ENCODE measurements around the gene ANKRD13B.

Gene ANKRD13B

DNA sequence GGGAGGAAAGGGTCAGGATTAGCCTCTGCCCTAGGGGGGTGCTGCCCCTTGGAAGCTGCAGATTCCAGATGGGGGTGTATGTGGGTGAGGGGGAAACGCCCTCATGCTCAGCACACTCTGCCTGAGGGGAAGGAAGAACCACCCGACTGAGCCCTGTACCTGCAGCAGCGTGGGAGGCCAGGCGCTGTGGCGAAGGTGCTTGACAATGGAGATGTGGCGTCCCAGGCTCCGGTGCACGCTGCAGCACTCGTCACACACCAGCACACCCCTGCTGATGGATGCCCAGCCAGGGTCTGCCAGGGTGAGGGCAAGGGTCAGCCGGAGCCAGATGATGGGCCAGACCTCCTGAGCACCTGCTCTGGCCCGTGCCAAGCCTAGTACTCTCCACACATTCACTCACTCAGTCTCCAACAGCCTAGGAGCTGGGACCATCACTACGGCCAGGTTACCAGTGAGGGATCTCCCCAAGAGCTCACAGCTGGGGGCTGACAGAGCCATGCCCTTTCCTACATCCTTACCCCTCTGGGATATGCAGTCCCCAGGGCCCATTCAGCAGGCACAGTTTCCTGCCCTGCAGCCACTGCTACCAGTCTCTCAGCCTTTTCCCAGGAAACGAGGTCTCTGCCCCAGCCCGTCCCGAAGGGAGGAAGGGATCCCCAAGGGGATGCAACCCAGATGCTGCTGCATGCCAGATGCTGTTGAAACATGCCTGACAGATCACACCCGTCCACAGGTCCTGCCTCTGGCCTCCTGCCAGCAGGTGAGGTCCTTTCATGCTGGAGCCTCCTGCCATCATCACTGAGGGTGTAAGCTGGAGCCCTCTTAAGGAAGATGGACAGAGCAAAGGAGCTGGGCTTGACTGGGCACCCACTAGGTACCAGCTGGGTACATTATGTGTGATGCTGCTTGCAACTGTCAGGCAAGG, 9.3 kb upstream of the ANKRD13B start:
- no peak for DNase-seq

DNA sequence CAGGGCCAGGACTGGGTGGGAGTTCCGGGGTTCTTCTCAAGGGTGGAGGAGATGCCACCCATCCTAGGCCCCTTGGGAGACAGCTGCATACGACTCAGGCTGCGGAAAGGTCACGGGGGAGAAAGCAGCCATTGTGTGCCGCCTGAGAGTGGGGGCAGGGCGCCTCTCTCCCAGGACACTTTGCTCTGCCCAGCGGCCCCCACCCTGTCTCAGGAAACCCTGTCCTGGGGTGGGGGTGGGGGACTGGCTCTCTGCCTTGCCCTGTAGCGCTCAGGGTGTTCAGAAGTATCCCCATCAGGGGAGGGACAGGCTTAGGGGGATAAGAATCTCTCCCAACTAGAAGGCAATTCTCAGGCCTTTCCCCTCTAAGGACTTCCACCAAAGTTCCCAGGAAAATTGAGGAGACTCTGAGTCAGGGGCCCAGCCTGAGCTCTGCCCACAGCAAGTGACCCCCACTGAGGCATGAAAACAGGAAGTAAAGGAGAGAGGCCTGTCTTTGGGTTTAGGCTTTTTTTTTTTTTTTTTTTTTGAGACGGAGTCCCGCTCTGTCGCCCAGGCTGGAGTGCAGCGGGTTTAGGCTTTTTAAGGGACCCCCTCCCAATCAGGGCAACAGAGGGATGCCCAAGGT, 8.4 kb upstream of the ANKRD13B start:
- DNase-seq = peak; percentile 22

- DNase-seq = no peak
Measured at GRCh38 chr17:29585080-29585751, 7.7 kb upstream of the ANKRD13B start.

DNA sequence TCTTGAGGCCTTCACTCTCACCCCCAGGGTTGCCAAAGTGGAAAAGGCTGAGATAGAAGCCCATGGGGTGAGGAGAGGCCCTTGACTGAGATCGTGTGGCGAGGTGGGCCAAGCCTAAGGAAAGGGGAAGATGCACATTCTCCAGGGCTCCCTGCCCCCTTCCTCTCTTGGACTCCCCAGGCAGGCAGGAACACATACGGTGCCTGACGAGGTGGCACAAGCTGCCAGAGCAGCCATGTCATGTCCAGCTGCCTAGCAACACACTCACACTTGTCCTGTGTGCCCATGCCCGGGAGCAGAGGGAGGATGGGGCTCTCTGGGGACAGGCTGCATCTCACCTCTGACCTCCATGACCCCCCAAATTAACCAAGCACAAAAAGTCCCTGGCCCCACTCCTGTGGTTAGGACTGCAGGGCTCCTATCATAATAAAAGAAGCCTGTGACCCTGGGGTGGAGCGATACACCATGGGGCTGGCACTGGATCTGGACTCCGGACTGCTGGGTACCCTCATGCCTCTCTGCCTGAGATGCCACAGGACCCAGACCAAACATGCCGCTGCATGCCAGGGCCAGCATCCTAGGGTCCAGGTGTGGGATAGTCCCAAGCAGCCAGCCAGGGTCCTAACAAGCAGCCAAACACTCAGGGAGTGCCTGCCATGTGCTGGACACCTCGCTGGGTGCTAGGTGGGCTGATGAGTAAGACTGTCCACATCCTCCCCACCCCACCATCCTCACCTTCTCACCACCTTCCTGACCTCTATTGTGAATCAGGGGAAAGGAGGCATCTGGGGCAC, 6.1 kb upstream of the ANKRD13B start:
- DNase-seq = no peak

- no peak for DNase-seq
Measured at GRCh38 chr17:29587591-29587990, 5.3 kb upstream of the ANKRD13B start.

DNA sequence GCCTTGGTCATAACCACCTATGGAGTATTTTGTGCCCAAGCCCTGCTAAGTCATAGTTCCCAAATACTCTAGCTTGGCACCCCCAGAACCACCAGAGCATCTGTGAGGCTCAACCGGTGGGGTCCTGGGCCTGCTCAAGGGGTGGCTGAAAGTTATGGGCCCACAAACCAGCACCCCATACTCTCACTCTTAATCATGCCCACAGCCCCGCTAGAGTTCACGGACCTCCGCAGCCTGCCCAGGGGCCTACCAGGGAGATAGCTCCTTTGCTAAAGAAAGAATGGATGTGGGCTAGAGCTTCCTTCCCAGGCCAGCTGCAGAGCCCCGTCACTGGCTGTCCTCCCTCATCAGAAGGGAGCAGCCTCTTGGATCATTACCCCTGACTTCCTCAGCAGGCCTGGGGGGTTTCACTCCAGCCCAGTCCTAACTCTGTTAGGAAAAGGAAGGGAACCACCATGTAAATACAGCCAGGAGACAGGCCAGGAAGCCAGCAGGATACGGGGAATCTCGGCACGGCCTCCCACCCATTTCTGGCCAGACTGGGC, 4.8 kb upstream of the ANKRD13B start:
- DNase-seq = peak; percentile 14

DNA sequence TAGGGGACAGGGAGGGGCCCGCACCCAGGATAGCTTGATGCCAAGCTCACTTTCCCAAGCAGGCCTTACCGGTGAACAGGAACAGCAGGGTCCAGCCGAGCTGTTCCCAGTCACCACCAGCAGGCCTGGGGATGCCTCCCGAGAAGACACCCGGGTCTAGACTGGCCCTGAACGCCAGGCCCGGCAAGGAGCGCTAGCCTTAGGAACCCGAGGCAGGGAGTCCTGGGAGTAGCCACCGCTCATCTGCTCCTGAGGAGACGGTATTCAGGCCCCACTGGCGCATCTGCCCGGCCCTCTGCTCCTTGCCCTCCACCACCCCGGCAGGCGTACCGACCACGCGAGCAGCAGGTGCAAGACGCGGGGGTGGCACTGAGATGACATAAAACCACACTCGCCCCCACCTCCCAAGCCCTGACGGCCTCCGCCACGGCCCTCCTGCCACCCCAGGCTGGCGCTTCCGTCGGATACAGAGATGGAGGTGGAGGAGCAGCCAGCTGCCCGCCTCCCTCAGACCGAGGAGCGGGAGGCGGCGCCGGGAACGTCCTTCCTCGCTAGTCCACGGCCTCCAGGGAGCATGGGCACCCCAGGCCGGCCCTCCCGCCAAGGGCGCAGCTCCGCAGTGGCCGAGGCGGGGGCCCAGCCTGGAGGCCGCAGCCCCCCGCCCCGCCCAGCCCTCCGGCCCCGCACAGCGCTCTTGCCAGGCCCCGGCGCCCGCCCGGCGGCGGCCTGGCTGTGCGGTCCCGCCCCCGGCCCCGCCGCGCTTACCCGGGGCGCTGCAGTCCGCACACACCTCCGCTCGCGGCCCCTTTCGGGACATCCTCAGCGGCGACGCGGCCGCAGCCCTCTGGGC, 4.1 kb upstream of the ANKRD13B start:
- peak; percentile 20 for DNase-seq

DNA sequence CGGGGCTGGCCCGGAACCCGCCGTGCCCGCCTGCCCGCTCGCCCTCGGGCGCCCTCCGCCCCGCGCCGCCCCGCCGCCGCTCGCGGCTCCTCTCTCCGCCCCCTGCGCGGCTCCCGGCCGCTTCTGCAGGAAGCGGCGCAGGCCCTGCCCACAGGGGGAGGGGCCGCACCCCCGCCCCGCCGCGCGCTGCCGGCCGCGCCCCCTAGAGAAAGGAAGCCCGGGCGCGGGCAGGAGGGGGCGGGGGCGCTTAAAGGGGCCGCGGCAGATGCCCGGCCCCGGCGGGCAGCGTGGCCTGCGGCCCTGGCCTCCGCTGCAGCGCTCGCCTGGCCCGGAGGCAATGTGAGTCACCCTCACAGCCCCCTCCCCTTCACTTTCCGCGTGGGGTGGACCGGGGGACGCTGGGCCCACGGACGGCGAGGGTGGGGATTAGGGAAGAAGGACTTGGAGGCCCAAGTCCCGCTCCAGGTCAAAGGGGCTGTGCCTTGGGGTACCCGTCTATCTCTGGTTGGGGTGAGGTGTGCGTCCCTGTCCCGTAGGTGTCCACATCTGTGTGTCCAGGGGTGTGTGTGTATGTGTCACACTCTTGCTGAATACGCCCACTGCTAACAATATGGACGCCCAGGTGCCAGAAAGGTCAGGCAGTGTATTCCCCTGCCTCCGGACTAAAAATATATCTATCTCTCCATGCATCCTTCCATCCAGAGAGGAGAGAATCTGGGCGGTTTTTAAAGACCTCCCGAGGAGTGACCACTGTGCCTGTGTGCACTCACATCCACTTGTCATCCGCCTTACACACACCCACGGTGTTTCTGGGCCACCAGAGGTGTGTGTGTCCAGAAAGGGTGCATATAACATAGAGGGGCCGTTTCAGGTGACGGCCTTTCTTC, 3.2 kb upstream of the ANKRD13B start, which contains the start of gene GIT1:
Gene GIT1 (minus strand): TSS at position 125 of the 887 bp plus-strand sequence. CDS start 270 bp downstream, outside the sequence.
- peak; percentile 89 for DNase-seq

GRCh38 chr17:29590411-29591145, 2.4 kb upstream of the ANKRD13B start:
- peak; percentile 34 for DNase-seq

DNA sequence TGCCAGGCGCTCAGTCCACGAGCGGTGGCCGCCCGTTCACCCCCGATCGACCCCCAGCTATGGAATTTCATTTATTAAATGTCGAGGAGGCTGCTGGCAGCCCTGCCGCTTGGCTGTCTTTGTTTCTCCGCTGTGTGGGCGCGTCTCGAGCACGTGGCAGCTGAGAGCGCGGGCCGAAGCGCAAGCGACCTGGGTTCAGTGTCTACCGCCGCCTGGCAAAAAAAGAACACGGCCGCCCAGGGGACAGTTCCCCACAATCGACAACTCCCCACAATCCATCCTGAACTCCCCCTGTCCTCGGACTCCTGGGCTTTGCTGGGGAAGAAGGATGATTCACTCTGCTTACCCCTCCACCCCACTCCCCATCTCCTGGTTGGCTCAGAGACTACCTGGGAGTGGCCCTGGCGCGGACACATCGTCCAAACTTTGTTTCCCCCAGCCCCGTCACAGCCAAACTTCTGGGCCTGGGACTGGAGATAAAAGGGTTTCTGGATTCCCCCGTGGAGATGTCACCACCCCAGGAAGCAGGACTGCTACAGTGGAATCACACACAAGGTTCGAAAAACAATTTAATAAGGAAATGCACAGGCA, 1.7 kb upstream of the ANKRD13B start:
- DNase-seq = peak; percentile 19

DNA sequence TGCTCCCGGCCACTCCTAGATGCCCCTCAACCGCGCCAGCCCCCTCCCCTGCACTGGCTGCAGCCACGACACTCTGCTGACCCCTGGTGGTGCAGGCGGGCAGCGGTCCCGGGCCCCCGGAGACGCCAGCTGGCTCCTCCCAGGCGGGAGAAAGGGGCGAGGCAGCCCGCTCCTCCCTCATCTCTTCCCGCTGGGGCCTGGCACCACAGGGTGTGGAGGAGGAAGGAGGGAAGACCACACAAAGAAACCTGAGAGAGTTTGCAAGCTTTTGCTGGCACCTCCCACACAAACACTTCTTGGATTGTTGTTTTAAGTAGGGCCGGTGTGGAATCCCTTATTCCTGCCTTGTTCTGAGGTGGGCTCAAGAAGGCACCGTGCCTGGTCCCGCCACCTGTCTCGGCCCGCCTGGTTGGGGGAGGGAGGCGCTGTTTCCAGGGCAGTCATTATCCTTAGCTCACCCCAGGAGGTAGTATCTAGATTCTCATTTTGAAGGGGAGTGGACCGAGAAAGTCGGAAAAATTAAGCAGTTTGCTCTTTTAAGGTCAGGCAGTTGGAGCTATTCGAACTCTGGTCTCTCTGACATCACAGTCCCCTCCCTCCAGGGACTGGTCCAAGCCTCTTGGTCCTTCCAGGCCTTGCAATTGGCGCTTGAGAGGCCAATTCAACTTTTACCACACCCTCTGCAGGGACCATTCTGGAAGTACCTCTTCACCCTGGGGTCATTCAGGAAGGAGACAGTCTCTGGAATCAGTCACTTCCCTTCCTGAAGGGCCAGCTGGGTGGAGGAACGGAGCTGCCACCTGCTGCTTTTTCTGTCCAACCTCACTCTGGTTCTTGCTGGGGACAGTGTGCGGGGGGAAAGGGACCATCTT, 959 bp upstream of the ANKRD13B start:
- DNase-seq = peak; percentile 59

DNA sequence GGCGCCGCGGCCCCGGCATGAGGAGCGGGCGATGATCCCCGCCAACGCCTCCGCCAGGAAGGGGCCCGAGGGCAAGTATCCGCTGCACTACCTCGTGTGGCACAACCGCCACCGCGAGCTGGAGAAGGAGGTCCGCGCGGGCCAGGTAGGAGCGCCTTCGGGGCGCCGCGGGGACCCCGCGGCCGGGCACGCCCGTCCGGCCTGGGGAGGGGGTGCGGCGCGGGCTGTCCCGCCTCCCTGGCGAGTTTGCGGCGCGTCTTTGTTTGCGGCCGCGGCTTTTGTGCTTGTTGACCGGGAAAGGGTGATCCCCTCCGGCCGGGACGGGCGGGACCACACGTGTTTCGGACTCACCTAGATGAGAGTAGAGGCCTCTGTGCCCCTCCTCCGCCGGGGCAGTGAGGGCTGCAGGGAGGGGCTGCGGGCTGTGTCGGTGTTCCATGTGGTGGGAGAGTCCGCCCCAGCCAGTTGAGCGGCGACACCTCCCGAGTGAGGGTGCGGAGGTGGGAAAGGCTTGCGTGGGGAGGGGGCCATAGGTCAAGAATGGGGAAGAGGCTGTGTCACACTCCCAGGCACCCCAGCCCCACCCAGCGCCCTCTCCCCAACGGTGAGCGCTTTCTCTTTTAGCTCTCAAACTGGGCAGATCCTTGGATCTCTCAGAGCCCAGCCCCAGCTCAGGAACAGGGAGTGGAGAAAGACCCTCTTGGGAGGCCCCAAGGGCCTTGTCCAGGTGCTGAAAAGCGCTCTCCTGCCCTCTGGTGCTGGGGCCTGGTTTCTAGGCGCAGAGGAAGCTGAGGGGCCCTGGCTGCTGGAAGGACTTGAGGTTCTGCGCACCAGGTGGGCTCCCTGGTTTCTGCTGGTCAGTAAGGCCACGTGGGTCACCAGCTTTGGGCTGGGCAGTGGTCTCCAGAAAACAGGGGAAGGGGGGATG, 923 bp downstream of the ANKRD13B start:
- DNase-seq = no peak

DNA sequence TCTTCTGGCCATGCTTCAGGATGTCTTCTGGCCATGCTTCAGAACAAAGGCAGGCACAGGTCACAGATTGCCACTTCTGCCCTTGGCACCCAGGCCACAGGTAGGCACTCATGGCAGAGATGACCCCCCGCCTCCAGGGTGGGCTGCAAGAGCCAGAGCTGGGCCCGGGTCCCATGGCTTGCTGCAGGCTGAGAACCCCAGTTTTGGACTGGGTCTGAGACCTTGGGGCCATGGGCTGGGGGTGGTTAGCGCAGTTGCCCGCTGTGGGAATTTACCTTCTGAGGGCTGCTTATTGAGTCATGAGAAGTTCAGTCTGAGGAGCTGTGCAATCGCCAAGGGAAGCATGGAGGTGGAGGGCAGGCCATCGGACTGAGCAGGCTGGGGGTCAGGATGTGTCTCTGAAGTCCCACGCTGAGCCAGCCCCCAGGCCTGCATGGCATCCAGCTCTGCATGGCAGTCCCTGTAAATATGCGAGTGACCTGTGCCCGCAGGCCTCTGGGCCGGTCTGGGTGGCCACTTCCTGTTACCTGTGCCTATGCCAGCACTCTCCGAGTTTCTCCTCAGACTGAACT, 1.7 kb downstream of the ANKRD13B start:
- no peak for DNase-seq

DNA sequence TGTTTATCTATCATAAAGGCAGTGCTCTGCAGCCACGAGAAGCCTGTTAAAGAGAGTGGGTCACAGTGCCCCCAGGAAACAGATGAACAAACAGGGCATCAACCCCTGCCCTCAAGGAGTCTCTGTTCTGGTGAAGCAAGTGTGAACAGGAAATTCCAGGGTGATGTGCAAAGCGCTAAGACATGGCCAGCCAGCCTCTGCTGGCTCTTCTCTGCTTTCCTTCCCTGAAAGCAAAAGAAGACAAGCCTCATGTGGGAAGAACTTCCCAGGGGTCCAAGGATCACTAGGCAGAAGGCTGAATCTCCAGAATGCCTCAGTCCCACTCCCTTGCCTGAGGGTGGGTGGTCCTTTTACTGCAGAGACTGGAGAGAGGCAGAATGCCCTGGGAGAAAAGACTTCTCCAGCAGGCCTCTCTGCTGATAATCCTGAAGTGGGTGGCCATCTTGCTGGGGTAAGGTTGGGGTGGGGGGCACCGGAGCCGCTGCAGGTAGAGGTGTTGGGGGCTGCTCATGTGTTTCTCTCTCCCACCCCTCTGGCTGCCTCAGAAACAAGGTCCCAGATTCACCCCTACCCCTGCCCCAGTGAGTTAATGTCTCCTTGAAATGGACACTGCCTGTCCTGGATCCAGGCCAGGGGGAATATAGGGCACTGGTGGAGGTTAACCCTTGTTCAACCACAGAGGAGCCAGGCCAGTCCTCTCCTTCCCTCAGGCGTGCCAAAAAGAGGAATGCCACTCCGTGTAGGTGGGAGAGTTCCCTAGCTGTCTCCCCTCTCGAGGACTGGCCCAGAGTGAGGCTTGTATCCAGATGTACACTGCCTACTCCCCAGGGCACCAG, 2.4 kb downstream of the ANKRD13B start:
- no peak for DNase-seq

DNA sequence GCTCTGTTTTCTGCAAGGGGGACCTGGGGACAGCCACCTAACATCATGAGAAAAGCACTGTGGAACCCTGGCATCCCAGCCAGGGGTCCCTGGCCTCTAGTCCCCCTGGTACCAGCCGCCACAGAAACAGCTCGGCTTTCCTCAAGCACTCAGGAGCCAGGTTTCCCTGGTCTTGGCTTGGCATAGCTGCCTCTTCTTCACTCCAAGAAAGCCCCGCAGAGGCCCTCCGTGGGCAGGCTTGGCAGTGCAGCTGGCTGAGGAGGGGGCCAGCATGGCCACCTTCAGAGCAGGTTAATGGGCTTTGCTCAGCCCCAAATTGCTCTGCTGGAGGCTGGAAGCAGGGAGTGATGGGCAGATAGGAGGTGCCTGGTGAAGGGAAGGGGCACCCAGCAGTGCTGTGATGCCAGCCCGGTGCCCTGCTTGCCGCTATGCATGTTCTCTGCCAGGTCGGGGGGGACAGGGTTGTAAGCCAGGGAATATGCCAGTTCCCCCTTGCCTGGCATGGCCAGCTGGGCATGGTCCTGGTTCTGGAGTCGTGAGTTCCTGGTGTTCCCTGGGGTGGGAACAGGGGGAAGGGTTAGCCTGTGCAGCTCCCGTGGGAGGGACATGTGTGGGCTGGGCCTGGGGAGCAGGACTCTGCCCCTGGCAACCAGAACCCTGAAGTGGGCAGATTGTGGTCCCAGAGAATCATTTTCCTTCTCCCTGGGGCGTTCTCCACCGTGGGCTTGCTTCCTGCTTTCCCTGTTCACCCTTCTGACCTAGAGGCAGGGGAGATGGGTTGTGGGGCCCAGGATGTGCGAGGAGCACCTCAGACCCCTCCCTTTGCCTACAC, 3.2 kb downstream of the ANKRD13B start:
- DNase-seq = no peak

Measured in inflammatory macrophage treated with lipopolysaccharide for 4 hours (primary cell).